Sigmoid colon (tissue), 4 donors: ENCODE results near the gene AMACR.

ENCODE experiments used
- CTCF ChIP-seq, 4 experiments: fragments of 450-650 bp in 3 of 4; fragments of 200-600 bp in 1 of 4; IDR thresholded peaks; one replicate each; pipeline ENCODE4 v1.5.1; 2016 to 2019; ENCODE audit warnings: antibody characterized with exemption in 4 of 4, mild to moderate bottlenecking in 3 of 4, moderate library complexity in 2 of 4
- EP300 ChIP-seq, 4 donors: sonication (generic); formaldehyde crosslinking; IDR thresholded peaks; one replicate each; pipeline ENCODE4 v1.6.1; 2017; ENCODE audit warnings: antibody characterized with exemption in 4 of 4

GRCh38 chr5:33981408-33982162 is 26.3 kb downstream of the AMACR start:
- TF ChIP-seq CTCF (IDR thresholded peaks at IDR 0.05) (no peak), EP300 (IDR thresholded peaks at IDR 0.05) (no peak)
